GM12873 (cell line): ENCODE data around the gene BNC2.

Experiments
- CTCF ChIP-seq: IDR thresholded peaks from 2 replicates; pipeline ENCODE4 v1.5.1; 2012; ENCODE audit warnings: low read depth, mild to moderate bottlenecking, moderate library complexity, low read length, control low read depth; ENCODE audit not compliant: insufficient read depth; ENCODE audit errors: missing control alignments

The BNC2 gene

DNA sequence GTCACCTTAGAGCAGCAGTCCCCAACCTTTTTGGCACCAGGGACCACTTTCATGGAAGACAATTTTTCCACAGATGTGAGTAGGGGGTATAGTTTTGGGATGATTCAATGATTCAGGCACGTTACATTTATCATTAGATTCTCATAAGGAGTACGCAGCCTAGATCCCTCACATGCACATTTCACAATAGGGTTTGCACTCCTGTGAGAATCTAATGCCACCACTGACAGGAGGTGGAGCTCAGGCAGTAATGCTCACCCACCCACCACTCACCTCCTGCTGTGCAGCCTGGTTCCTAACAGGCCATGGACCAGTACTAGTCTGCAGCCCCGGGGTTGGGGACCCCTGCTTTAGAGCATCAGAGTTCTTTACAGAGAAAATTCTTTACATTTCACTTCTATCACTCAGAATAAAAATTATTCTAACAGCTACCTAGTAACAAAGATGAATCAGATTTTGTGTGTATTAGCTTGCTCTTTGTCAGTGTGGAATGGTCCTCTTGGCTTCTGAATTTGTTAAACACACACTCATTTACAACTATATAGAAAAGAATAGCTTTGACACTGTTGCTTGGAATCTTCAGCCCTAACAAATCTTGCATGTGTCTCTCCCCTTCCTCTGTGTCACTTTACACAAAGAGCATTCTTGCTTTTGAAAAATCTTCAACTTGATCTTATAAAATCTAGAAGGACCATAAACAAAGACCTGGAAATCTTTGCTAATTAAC lies 438.6 kb downstream of the BNC2 start:
- TF ChIP-seq CTCF = no peak

DNA sequence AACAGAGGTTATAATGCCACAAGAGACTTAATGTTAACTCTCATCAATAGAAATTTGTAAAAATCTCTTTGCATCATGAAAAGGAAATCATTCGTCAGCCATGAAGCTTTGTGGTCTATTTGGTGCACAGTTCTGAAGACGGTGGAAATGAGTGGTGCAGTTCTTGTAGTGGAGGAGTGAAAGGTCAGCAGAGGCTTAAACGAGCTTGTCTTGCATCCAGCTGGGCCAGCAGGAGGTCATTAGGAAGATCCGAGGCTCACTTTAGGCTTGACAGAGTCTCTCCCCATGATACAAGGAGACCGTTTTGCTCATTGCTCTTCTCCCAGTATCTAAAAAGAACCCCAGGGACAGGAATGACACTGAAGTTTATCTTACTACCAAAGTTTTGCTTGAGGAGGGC lies 440.8 kb downstream of the BNC2 start:
- TF ChIP-seq CTCF = no peak

GRCh38 chr9:16427873-16428427 lies 442.5 kb downstream of the BNC2 start:
- TF ChIP-seq CTCF = no peak

GRCh38 chr9:16426716-16427115 lies 443.8 kb downstream of the BNC2 start:
- no peak for TF ChIP-seq CTCF

DNA sequence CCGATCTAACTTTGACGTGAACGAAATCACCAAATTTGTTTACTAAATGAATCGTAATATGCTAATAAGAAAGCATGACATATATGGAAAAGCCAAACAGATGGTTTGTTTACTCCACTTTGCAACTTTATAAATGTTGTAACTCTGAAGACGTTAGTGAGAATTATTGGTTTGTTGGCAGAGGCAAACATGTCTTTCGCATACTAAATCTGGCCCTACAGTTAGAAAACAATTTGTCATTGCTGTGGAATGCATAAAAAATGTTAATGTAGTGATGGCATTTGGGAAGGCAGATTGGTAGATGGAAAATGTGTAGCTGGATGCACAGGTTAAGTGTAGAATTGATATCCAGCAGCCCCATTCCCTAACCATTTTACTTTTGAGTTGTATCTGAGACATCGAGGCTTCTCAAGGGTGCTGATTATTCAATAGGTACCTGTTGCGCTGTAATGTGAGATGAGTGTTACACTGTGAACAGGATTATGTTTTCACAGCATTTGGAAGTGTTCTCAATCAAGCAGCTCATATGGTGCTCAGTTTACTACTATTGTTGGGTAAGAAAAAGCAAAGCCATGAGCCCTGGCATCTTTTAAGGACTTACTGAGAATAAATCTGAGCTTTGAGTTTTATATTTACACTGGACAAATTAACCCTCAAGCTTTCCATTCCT lies 444.8 kb downstream of the BNC2 start:
- TF ChIP-seq CTCF = no peak

GRCh38 chr9:16422114-16422513 lies 448.4 kb downstream of the BNC2 start:
- TF ChIP-seq CTCF = no peak

- TF ChIP-seq CTCF = no peak
Measured at GRCh38 chr9:16421532-16421931, 448.9 kb downstream of the BNC2 start.
